HepG2 (cell line): ENCODE measurements around the gene BDKRB1. TPM values are rescaled to one million over a fixed set of nuclear protein-coding genes. Genes with fewer than 3 reads are reported as not detected.

ENCODE experiments used
- ATAC-seq: fragments of 200-7000 bp; cut with Tn5 transposase; 3 replicates; pipeline ENCODE4 v1.9.1; 2020; ENCODE audit warnings: mild to moderate bottlenecking, moderate library complexity
- BruUV-seq: library from RNA; stranded (reverse); fragments of 400-500 nt; replicated peaks from 2 replicates; lab custom pipeline; 2021; lab: Mats Ljungman, UMichigan
- CTCF ChIA-PET: fragments of 300-600 bp; formaldehyde crosslinking; extraction: SDS; loops from one replicate; lab custom pipeline; 2021; ENCODE audit warnings: low total read pairs, inconsistent platforms, low intra/inter-chr PET ratio; lab: Yijun Ruan, JAX
- POLR2A ChIA-PET: fragments of 350-600 bp; sonication (Branson Sonifier 250); formaldehyde crosslinking; loops from one replicate; lab custom pipeline; 2020; ENCODE audit warnings: antibody characterized with exemption, inconsistent platforms; lab: Yijun Ruan, JAX
- DNase-seq: peaks from one replicate; pipeline ENCODE4 v3.0.0-alpha.2; 2015; ENCODE audit warnings: low spot score
- FAIRE-seq: peaks from 3 replicates; lab custom pipeline; 2011; peaks lifted over from hg19 to GRCh38; lab: Jason Lieb, UNC
- H2AFZ ChIP-seq: one replicate; pipeline ENCODE4 v1.6.1; 2011; ENCODE audit warnings: low read length, inconsistent platforms
- H3K27ac ChIP-seq: fragments of 300-600 bp; 3 replicates; pipeline ENCODE4 v1.8.0; 2011; ENCODE audit warnings: mixed run types, mild to moderate bottlenecking, mixed read lengths, low read length, inconsistent platforms; ENCODE audit not compliant: insufficient read depth; ENCODE audit errors: extremely low read length
- H3K27me3 ChIP-seq, 2 experiments: fragments of 200-600 bp in 1 of 2; 2 replicates in 1 of 2; 3 replicates in 1 of 2; pipeline versions ENCODE4 v1.6.0 to v1.8.0; 2011; ENCODE audit warnings: low read length in 2 of 2, mild to moderate bottlenecking in 2 of 2, moderate library complexity in 2 of 2, inconsistent platforms in 1 of 2; ENCODE audit not compliant: insufficient read depth in 2 of 2, control insufficient read depth in 1 of 2
- H3K36me3 ChIP-seq, 2 experiments: fragments of 200-600 bp in 1 of 2; replicated peaks in 1 of 2; 2 replicates in 1 of 2; 3 replicates in 1 of 2; pipeline versions ENCODE4 v1.5.1 to v1.8.0; 2011; ENCODE audit warnings: low read length in 2 of 2, inconsistent platforms in 1 of 2; ENCODE audit not compliant: insufficient read depth in 2 of 2, control insufficient read depth in 1 of 2
- H3K4me1 ChIP-seq: 2 replicates; pipeline ENCODE4 v1.5.1; 2012; ENCODE audit warnings: low read length, inconsistent platforms; ENCODE audit not compliant: insufficient read depth
- H3K4me2 ChIP-seq: 2 replicates; pipeline ENCODE4 v1.6.0; 2011; ENCODE audit warnings: low read depth, low read length, inconsistent platforms
- H3K4me3 ChIP-seq, 3 experiments: fragments of 200-600 bp in 1 of 3; sonication (generic), shearing (Covaris generic) in 1 of 3; replicated peaks in 1 of 3; 2 replicates each; pipeline ENCODE4 v1.5.1; 2011 to 2016; ENCODE audit warnings: low read length in 3 of 3, inconsistent platforms in 2 of 3, low read depth in 2 of 3, mild to moderate bottlenecking in 2 of 3, control low read depth in 1 of 3, mixed read lengths in 1 of 3; ENCODE audit not compliant: insufficient read depth in 1 of 3
- H3K79me2 ChIP-seq: one replicate; pipeline ENCODE4 v1.6.1; 2011; ENCODE audit warnings: low read length, inconsistent platforms; ENCODE audit not compliant: insufficient read depth
- H3K9ac ChIP-seq: 2 replicates; pipeline ENCODE4 v1.6.0; 2011; ENCODE audit warnings: mild to moderate bottlenecking, low read depth, low read length, inconsistent platforms; ENCODE audit not compliant: insufficient read depth
- H3K9me3 ChIP-seq: 2 replicates; pipeline ENCODE4 v1.5.1; 2012; ENCODE audit warnings: mild to moderate bottlenecking, low read length
- H4K20me1 ChIP-seq: 2 replicates; pipeline ENCODE4 v1.6.0; 2011; ENCODE audit warnings: inconsistent platforms, mild to moderate bottlenecking, low read length, moderate library complexity; ENCODE audit not compliant: insufficient read depth
- CSRNP2 ChIP-seq: sonication (generic); formaldehyde crosslinking; conservative IDR thresholded peaks from 2 replicates; pipeline ENCODE4 v1.8.0; 2022; ENCODE audit warnings: low read depth, missing genetic modification reagents
- DPF2 ChIP-seq: sonication (generic); formaldehyde crosslinking; IDR thresholded peaks from 2 replicates; pipeline ENCODE4 v1.4.0; 2020; ENCODE audit warnings: mild to moderate bottlenecking, low read depth, missing genetic modification reagents, borderline replicate concordance
- ELF3 ChIP-seq: IDR thresholded peaks from 2 replicates; pipeline ENCODE4 v1.6.1; 2016; ENCODE audit warnings: missing genetic modification reagents, missing compliant biosample characterization
- IRF2 ChIP-seq: IDR thresholded peaks from 2 replicates; pipeline ENCODE4 v1.6.1; 2018; ENCODE audit warnings: missing genetic modification reagents, missing compliant biosample characterization
- MIXL1 ChIP-seq: IDR thresholded peaks from 2 replicates; pipeline ENCODE4 v1.6.1; 2016
- RAD21 ChIP-seq: fragments of 450-650 bp; formaldehyde crosslinking; IDR thresholded peaks from 2 replicates; pipeline ENCODE4 v1.5.0; 2020; ENCODE audit warnings: mild to moderate bottlenecking
- RFX5 ChIP-seq: IDR thresholded peaks from 2 replicates; pipeline ENCODE4 v1.6.1; 2011; ENCODE audit warnings: low read depth, low read length, improper control_type of control experiment
- SMC3 ChIP-seq: IDR thresholded peaks from 2 replicates; pipeline ENCODE4 v1.6.1; 2011; ENCODE audit warnings: low read length, improper control_type of control experiment
- STAG1 ChIP-seq: sonication (generic); formaldehyde crosslinking; IDR thresholded peaks from 2 replicates; pipeline ENCODE4 v1.4.0; 2020; ENCODE audit warnings: missing genetic modification reagents
- YY1 ChIP-seq: IDR thresholded peaks from 2 replicates; pipeline ENCODE4 v1.6.1; 2011; ENCODE audit warnings: low read length, low read depth, moderate library complexity, mild to moderate bottlenecking; ENCODE audit not compliant: insufficient read depth, insufficient replicate concordance
- ZFX ChIP-seq: sonication (generic); formaldehyde crosslinking; IDR thresholded peaks from 2 replicates; pipeline ENCODE4 v1.4.0; 2020; ENCODE audit warnings: mild to moderate bottlenecking, low read depth, missing genetic modification reagents, moderate library complexity
- WGBS: methylation state at CpG from one replicate; pipeline ENCODE4 v1.1.6; 2017; ENCODE audit warnings: low lambda C conversion rate; 5-methylcytosine and 5-hydroxymethylcytosine counted together
- in situ Hi-C: cut with HindIII; loops from 2 replicates; pipeline ENCODE4 v1.10.0; 2017; ENCODE audit warnings: low pct_unique_long_range_greater_than_20kb; ENCODE audit not compliant: extremely low pct_ligation_motif_present
- intact Hi-C: fragments of 100-400 bp; cut with micrococcal nuclease; formaldehyde crosslinking; loops from one replicate; pipeline ENCODE4 v1.10.0; 2022; ENCODE audit not compliant: unreplicated experiment
- polyA plus RNA-seq, 8 experiments: library from polyadenylated mRNA; depleted of rRNA in 3 of 8; stranded (reverse) in 7 of 8; unstranded in 1 of 8; fragments of >200 nt; fragmentation: Illumina TruSeq in 4 of 8; extraction: Trizol in 4 of 8; gene quantifications; 2 replicates each; pipeline versions ENCODE4 v1.2.1 to v1.2.3, GENCODE V29; 2011 to 2016; ENCODE audit warnings: low read depth in 4 of 8, missing spikeins in 1 of 8, mixed read lengths in 1 of 8; ENCODE audit not compliant: insufficient read depth in 1 of 8
- total RNA-seq, 5 experiments: library from RNA; depleted of rRNA; stranded (reverse); fragments of >200 nt; fragmentation: Illumina TruSeq; extraction: Trizol; gene quantifications; 2 replicates each; pipeline ENCODE4 v1.2.3, GENCODE V29; 2016; ENCODE audit warnings: low read depth in 1 of 5
- TF ChIP-seq, protein P1 (sequence below): sonication (generic); formaldehyde crosslinking; IDR thresholded peaks from 2 replicates; pipeline ENCODE4 v1.5.0; 2020; ENCODE audit warnings: mild to moderate bottlenecking, missing genetic modification reagents, moderate library complexity

BDKRB1 gene
- total and polyA plus RNA-seq, 2 of the 13 experiments (the other 11 are each of a cell fraction or from before 2014, with no cell fraction given): 0.05 TPM; not detected in 1

- FAIRE-seq (no peak), DNase-seq (peak; percentile 44), ATAC-seq (peak; percentile 79)
- no peak overlapping the region for H2AFZ ChIP-seq
- no peak overlapping the region for H3K4me2 ChIP-seq
- 19% methylated on average over 16 of the region's 17 CpGs for WGBS
- no peak overlapping the region for H3K4me3 ChIP-seq
- peaks cover 11% of the 10 kb centered on the region; the same call in 1 of the 2 replicates for H3K9me3 ChIP-seq
- TF ChIP-seq ZFX (CRISPR knock-in tag) (no peak), RFX5 (0 out of 2 replicates have a peak, but pooled peaks have one; percentile 18), MIXL1 (CRISPR knock-in tag) (0 out of 2 replicates have a peak, but pooled peaks have one; percentile 19), ELF3 (CRISPR knock-in tag) (0 out of 2 replicates have a peak, but pooled peaks have one; percentile 21), IRF2 (CRISPR knock-in tag) (peak; percentile 47; the same call in 1 of the 2 replicates), CSRNP2 (CRISPR knock-in tag) (0 out of 2 replicates have a peak, but pooled peaks have one; percentile 42), SMC3 (peak; percentile 91), YY1 (no peak), DPF2 (CRISPR knock-in tag) (no peak), STAG1 (CRISPR knock-in tag) (peak; percentile 85), RAD21 (CRISPR knock-in tag) (peak; percentile 77; the same call in 1 of the 2 replicates)
- TF ChIP-seq, protein P1, sequence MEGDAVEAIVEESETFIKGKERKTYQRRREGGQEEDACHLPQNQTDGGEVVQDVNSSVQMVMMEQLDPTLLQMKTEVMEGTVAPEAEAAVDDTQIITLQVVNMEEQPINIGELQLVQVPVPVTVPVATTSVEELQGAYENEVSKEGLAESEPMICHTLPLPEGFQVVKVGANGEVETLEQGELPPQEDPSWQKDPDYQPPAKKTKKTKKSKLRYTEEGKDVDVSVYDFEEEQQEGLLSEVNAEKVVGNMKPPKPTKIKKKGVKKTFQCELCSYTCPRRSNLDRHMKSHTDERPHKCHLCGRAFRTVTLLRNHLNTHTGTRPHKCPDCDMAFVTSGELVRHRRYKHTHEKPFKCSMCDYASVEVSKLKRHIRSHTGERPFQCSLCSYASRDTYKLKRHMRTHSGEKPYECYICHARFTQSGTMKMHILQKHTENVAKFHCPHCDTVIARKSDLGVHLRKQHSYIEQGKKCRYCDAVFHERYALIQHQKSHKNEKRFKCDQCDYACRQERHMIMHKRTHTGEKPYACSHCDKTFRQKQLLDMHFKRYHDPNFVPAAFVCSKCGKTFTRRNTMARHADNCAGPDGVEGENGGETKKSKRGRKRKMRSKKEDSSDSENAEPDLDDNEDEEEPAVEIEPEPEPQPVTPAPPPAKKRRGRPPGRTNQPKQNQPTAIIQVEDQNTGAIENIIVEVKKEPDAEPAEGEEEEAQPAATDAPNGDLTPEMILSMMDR (CRISPR knock-in tag): peak; percentile 88
- no peaks in the 10 kb centered on the region for H3K4me1 ChIP-seq
- CTCF ChIA-PET: interaction anchor here (1.1 to 5.0 kb wide), 3 partner anchors 14 to 176 kb away, joined by 3 to 93 read pairs (median 4); no protein-coding TSS in a partner anchor
- no peaks in the 10 kb centered on the region for H3K36me3 ChIP-seq
- H3K27me3 ChIP-seq: no peaks in the 10 kb centered on the region
- BruUV-seq: no TSS peak
- H3K9ac ChIP-seq: no peak overlapping the region
- POLR2A ChIA-PET: no interaction called here
- no peak overlapping the region for H3K27ac ChIP-seq
- intact Hi-C loops (loop anchor here (1.0 kb wide), 1 partner anchor 175 kb away; no protein-coding TSS in a partner anchor), in situ Hi-C loops (loop anchor here (5.0 kb wide), 1 partner anchor 178 kb away; no protein-coding TSS in a partner anchor)
- no peaks in the 10 kb centered on the region for H3K79me2 ChIP-seq
- no peaks in the 10 kb centered on the region for H4K20me1 ChIP-seq
Observed at GRCh38 chr14:96275177-96276112, 19.4 kb downstream of the BDKRB1 start.
